SU-DHL-6 (cell line): Measurements from ENCODE around the gene HINFP.

Experiments used
- EZH2phosphoT487 ChIP-seq: fragments of 200-600 bp; sonication (generic), shearing (Covaris generic); conservative IDR thresholded peaks from 2 replicates; pipeline ENCODE4 v1.6.1; 2018; ENCODE audit warnings: mild to moderate bottlenecking, antibody characterized with exemption, low read length, moderate library complexity, mixed read lengths
- TF ChIP-seq, protein P1 (sequence below): fragments of 200-600 bp; sonication (generic); IDR thresholded peaks from one replicate; pipeline ENCODE4 v1.5.1; 2017; ENCODE audit warnings: antibody characterized with exemption, mild to moderate bottlenecking, low read length, moderate library complexity; ENCODE audit not compliant: insufficient read depth, poor library complexity, severe bottlenecking

GRCh38 chr11:119118227-119118626 lies 3.2 kb upstream of the HINFP start:
- TF ChIP-seq, protein P1, sequence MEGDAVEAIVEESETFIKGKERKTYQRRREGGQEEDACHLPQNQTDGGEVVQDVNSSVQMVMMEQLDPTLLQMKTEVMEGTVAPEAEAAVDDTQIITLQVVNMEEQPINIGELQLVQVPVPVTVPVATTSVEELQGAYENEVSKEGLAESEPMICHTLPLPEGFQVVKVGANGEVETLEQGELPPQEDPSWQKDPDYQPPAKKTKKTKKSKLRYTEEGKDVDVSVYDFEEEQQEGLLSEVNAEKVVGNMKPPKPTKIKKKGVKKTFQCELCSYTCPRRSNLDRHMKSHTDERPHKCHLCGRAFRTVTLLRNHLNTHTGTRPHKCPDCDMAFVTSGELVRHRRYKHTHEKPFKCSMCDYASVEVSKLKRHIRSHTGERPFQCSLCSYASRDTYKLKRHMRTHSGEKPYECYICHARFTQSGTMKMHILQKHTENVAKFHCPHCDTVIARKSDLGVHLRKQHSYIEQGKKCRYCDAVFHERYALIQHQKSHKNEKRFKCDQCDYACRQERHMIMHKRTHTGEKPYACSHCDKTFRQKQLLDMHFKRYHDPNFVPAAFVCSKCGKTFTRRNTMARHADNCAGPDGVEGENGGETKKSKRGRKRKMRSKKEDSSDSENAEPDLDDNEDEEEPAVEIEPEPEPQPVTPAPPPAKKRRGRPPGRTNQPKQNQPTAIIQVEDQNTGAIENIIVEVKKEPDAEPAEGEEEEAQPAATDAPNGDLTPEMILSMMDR = no peak
- no peak for TF ChIP-seq EZH2phosphoT487
